GM21390 (cell line): ENCODE measurements around the gene RBCK1.
"Not testable (repeated sequence)": the region's sequence is repeated elsewhere in the genome, so short reads cannot be mapped to it uniquely, and the experiment has no call there.

Experiments used
- ATAC-seq: cut with Tn5 transposase; IDR thresholded peaks from one replicate; pipeline ENCODE4 v1.9.1; 2021; ENCODE audit not compliant: unreplicated experiment

Gene RBCK1

GRCh38 chr20:407953-408842, at the start of gene RBCK1:
Gene RBCK1 (plus strand): TSS chr20:408299. CDS start chr20:408758, 459 bp downstream.
- ATAC-seq: peak; percentile 67

GRCh38 chr20:358891-359555, 49.1 kb upstream of the RBCK1 start:
- no peak for ATAC-seq

- no peak for ATAC-seq
Observed at GRCh38 chr20:361561-361960, 46.5 kb upstream of the RBCK1 start.

GRCh38 chr20:362271-363254, 45.5 kb upstream of the RBCK1 start:
- ATAC-seq: no peak

- ATAC-seq: no peak
Observed at GRCh38 chr20:363319-364078, 44.6 kb upstream of the RBCK1 start.

GRCh38 chr20:364905-365794, 42.9 kb upstream of the RBCK1 start:
- no peak for ATAC-seq

- ATAC-seq: no peak
Observed at GRCh38 chr20:366041-366718, 41.9 kb upstream of the RBCK1 start.

GRCh38 chr20:366719-367485, 41.2 kb upstream of the RBCK1 start:
- no peak for ATAC-seq

- ATAC-seq: no peak
Observed at GRCh38 chr20:367486-367887, 40.6 kb upstream of the RBCK1 start.

GRCh38 chr20:368915-369314, 39.2 kb upstream of the RBCK1 start:
- no peak for ATAC-seq

GRCh38 chr20:370151-370600, 37.9 kb upstream of the RBCK1 start:
- no peak for ATAC-seq

- ATAC-seq: no peak
Observed at GRCh38 chr20:370977-371754, 36.9 kb upstream of the RBCK1 start.

- ATAC-seq: no peak
Observed at GRCh38 chr20:371755-372542, 36.1 kb upstream of the RBCK1 start.

GRCh38 chr20:372543-373082, 35.5 kb upstream of the RBCK1 start:
- ATAC-seq: not testable (repeated sequence)

GRCh38 chr20:373171-373890, 34.8 kb upstream of the RBCK1 start:
- no peak for ATAC-seq
